Measurements from ENCODE around the gene CPNE5. TPM values are rescaled to one million over a fixed set of nuclear protein-coding genes. Genes with fewer than 3 reads are reported as not detected.
A peak's percentile ranks its signal among the peaks of the same experiment; 100 is the strongest.

CPNE5 gene
- total RNA-seq, 3 donors from 2014 or later (not counting 1 experiment from before 2014, with no cell fraction given): 1.2 to 8.5 (median 2.0) TPM

DNA sequence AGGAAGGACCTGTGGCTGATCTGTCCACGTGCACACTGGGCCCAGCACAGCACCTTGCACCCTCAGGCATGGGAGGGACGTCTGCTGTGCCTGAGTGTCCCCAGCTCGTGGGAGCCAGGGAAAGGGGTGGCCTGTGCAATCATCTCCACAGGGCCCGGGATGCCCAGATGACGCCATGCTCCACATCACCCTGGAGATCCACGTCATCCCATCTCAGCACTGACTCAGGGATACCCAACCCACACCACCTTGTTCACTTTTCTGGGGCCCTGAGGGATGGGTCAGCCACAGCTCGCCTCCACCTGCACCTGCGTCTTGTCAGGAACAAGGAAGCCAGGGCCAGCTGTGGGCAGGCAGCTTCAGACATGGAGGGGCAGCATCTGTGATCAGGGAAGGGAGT lies 93.4 kb downstream of the CPNE5 start:
- H3K27me3 Mint-ChIP-seq (ENCODE audit: low read depth in 2 of 2): peaks cover 0 to 4% of the 10 kb centered on the region in 2 donors
- no peaks in the 10 kb centered on the region for H3K4me1 Mint-ChIP-seq

DNA sequence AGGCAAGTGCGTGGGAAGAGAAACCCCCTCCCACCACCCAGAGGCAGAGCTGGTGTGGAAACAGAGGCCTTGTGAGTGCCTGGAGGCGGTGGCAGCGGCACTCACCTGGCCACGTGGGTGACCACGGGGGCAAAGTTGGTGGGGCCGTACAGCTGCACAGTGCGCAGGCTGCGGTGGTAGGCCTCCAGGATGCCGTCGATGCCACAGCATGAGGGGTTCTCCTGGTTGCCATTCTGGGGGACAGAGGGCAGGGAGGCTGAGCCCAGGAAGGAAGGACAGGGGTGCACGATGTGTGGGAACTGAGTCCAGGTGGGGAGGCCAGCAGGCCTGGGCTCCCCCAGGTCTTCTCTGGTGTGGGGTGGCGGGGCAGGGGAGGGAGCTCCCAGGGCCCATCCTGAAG lies 94.0 kb downstream of the CPNE5 start:
- no peak overlapping the region for H3K27ac ChIP-seq (ENCODE audit: low read length)
- H3K4me3 Mint-ChIP-seq: no peak overlapping the region
- WGBS (ENCODE audit: insufficient coverage): 90% methylated on average over 12 of the region's 12 CpGs
- no peak overlapping the region for H3K4me3 ChIP-seq (ENCODE audit: low read length)
- H3K36me3 Mint-ChIP-seq: no peaks in the 10 kb centered on the region
- intact Hi-C loops (cut with micrococcal nuclease): no loop called here
- peaks cover 9% of the 10 kb centered on the region for H3K9me3 ChIP-seq (ENCODE audit: control insufficient read depth, insufficient read depth, low read length)
- no peaks in the 10 kb centered on the region for H3K36me3 ChIP-seq (ENCODE audit: control insufficient read depth, insufficient read depth, low read length)
- H3K27me3 ChIP-seq (ENCODE audit: control insufficient read depth, insufficient read depth, low read length): no peaks in the 10 kb centered on the region
- no peaks in the 10 kb centered on the region for H3K9me3 Mint-ChIP-seq
- no peak for DNase-seq
- H3K27ac Mint-ChIP-seq: no peak overlapping the region
- H3K4me1 ChIP-seq (ENCODE audit: control insufficient read depth, insufficient read depth, low read length): peaks cover 12% of the 10 kb centered on the region
- ATAC-seq: peak in 1 of 3 donors; percentile 17
- no peaks in the 10 kb centered on the region for H3K4me1 Mint-ChIP-seq
- TF ChIP-seq, protein P1, sequence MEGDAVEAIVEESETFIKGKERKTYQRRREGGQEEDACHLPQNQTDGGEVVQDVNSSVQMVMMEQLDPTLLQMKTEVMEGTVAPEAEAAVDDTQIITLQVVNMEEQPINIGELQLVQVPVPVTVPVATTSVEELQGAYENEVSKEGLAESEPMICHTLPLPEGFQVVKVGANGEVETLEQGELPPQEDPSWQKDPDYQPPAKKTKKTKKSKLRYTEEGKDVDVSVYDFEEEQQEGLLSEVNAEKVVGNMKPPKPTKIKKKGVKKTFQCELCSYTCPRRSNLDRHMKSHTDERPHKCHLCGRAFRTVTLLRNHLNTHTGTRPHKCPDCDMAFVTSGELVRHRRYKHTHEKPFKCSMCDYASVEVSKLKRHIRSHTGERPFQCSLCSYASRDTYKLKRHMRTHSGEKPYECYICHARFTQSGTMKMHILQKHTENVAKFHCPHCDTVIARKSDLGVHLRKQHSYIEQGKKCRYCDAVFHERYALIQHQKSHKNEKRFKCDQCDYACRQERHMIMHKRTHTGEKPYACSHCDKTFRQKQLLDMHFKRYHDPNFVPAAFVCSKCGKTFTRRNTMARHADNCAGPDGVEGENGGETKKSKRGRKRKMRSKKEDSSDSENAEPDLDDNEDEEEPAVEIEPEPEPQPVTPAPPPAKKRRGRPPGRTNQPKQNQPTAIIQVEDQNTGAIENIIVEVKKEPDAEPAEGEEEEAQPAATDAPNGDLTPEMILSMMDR (IDR thresholded peaks at IDR 0.05): no peak
- peaks cover 0 to 4% of the 10 kb centered on the region in 2 donors for H3K27me3 Mint-ChIP-seq (ENCODE audit: low read depth in 2 of 2)

More for the DNA sequence above, 93.4 kb downstream of the CPNE5 start:
- no peaks in the 10 kb centered on the region for H3K27me3 ChIP-seq (ENCODE audit: control insufficient read depth, insufficient read depth, low read length)
- ATAC-seq (no peak), DNase-seq (no peak)
- no peak overlapping the region for H3K4me3 ChIP-seq (ENCODE audit: low read length)
- no peak overlapping the region for H3K4me3 Mint-ChIP-seq
- intact Hi-C loops (cut with micrococcal nuclease): no loop called here
- peaks cover 12% of the 10 kb centered on the region for H3K4me1 ChIP-seq (ENCODE audit: control insufficient read depth, insufficient read depth, low read length)
- no peak overlapping the region for H3K27ac ChIP-seq (ENCODE audit: low read length)
- H3K36me3 Mint-ChIP-seq: no peaks in the 10 kb centered on the region
- 79% methylated on average over 8 of the region's 8 CpGs for WGBS (ENCODE audit: insufficient coverage)
- TF ChIP-seq, protein P1 (IDR thresholded peaks at IDR 0.05): no peak
- no peaks in the 10 kb centered on the region for H3K36me3 ChIP-seq (ENCODE audit: control insufficient read depth, insufficient read depth, low read length)
- H3K9me3 ChIP-seq (ENCODE audit: control insufficient read depth, insufficient read depth, low read length): peaks cover 14% of the 10 kb centered on the region
- no peaks in the 10 kb centered on the region for H3K9me3 Mint-ChIP-seq
- H3K27ac Mint-ChIP-seq: no peak overlapping the region

DNA sequence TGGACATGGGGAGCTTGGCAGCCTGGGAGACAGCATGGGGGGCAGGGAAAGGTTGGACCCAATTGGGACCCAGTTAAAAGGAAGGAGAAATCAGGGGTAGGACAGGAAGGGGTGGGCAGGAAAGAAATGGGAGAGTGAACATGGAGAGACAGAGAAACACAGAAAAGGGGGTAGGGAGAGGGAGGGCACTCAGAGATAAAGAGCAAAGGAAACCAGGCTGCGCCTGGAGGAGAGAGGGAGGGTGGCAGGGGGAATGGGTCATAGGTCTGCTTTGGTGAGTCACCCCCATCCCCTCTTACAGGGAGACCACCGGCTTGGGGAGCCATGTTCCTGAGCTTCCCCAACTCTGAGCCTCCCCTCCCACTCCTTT lies 95.0 kb downstream of the CPNE5 start:
- Mint-ChIP-seq H3K9me3 (no peaks in the 10 kb centered on the region), H3K4me1 (no peaks in the 10 kb centered on the region), H3K36me3 (no peaks in the 10 kb centered on the region), H3K4me3 (no peak overlapping the region), H3K27ac (no peak overlapping the region), H3K27me3 (ENCODE audit: low read depth in 2 of 2) (peaks cover 0 to 4% of the 10 kb centered on the region in 2 donors)
- Histone ChIP-seq H3K27me3 (ENCODE audit: control insufficient read depth, insufficient read depth, low read length) (no peaks in the 10 kb centered on the region), H3K9me3 (ENCODE audit: control insufficient read depth, insufficient read depth, low read length) (peaks cover 5% of the 10 kb centered on the region), H3K4me1 (ENCODE audit: control insufficient read depth, insufficient read depth, low read length) (peaks cover 12% of the 10 kb centered on the region), H3K27ac (ENCODE audit: low read length) (no peak overlapping the region), H3K36me3 (ENCODE audit: control insufficient read depth, insufficient read depth, low read length) (no peaks in the 10 kb centered on the region), H3K4me3 (ENCODE audit: low read length) (no peak overlapping the region)
- 88% methylated on average over 1 of the region's 2 CpGs for WGBS (ENCODE audit: insufficient coverage)
- TF ChIP-seq, protein P1 (IDR thresholded peaks at IDR 0.05): no peak
- DNase-seq (no peak), ATAC-seq (no peak)
- intact Hi-C loops (cut with micrococcal nuclease): no loop called here

DNA sequence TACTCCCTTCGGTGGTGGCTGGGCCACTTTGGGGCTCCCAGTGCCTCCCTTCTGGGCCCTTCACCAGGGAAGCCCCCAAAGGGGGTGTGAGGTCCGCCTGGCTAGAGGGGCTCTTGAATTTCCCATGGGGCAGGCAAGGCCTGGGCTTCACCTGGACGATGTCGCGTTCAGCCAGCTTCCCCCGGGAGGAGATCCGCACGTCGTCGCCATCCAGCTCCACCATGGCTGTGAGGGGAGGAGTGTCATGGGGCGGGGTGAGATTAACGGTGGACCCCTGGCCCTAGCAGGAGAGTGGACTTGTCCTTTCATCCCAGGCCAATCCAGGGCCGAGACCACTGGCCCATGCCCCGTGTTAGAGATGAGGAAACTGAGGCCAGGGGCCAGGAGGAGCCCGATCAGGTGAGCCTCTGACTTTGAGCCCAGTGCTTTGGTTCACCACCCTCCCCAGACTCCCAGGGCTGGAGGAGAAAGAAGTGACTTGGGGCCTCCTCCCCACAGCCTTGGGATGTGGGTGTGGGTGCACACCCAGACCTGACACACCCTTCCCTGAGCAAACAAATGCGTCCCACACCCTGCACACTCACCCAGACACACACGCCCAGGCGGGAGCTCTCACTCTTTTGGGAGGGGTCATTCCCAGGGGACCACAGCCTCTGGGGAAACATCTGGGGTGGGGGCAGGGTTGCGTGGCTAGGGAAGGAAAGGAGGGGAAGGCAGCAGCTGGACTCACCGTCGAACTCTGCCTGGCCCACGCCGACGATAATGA lies 95.5 kb downstream of the CPNE5 start:
- Histone ChIP-seq H3K27ac (ENCODE audit: low read length) (no peak overlapping the region), H3K4me3 (ENCODE audit: low read length) (no peak overlapping the region), H3K4me1 (ENCODE audit: control insufficient read depth, insufficient read depth, low read length) (peaks cover 12% of the 10 kb centered on the region), H3K9me3 (ENCODE audit: control insufficient read depth, insufficient read depth, low read length) (peaks cover 2% of the 10 kb centered on the region), H3K36me3 (ENCODE audit: control insufficient read depth, insufficient read depth, low read length) (no peaks in the 10 kb centered on the region), H3K27me3 (ENCODE audit: control insufficient read depth, insufficient read depth, low read length) (no peaks in the 10 kb centered on the region)
- 77% methylated on average over 21 of the region's 24 CpGs for WGBS (ENCODE audit: insufficient coverage)
- H3K27me3 Mint-ChIP-seq (ENCODE audit: low read depth in 2 of 2): peaks cover 0 to 4% of the 10 kb centered on the region in 2 donors
- H3K4me3 Mint-ChIP-seq: no peak overlapping the region
- TF ChIP-seq, protein P1 (IDR thresholded peaks at IDR 0.05): no peak
- no peaks in the 10 kb centered on the region for H3K9me3 Mint-ChIP-seq
- no peak overlapping the region for H3K27ac Mint-ChIP-seq
- DNase-seq (no peak), ATAC-seq (no peak)
- H3K36me3 Mint-ChIP-seq: no peaks in the 10 kb centered on the region
- H3K4me1 Mint-ChIP-seq: no peaks in the 10 kb centered on the region
- intact Hi-C loops (cut with micrococcal nuclease): no loop called here

Measured in natural killer cell (primary cell).